Trophoblast cell (in vitro differentiated cells and primary cell): ENCODE results near the gene PTPRN2.

ENCODE experiments used
- DNase-seq, 2 donors: peaks; one replicate each; pipeline ENCODE4 v3.0.0-alpha.2; 2016
- H2AFZ ChIP-seq: 2 replicates; pipeline ENCODE4 v1.6.1; 2013; ENCODE audit warnings: low read length, moderate library complexity, mild to moderate bottlenecking; ENCODE audit not compliant: insufficient read depth, poor library complexity
- H2AK5ac ChIP-seq: 2 replicates; pipeline ENCODE4 v1.6.1; 2013; ENCODE audit warnings: mild to moderate bottlenecking, low read length
- H2BK120ac ChIP-seq: 2 replicates; pipeline ENCODE4 v1.6.1; 2013; ENCODE audit warnings: low read length, mild to moderate bottlenecking, moderate library complexity; ENCODE audit not compliant: insufficient read depth, poor library complexity
- H2BK12ac ChIP-seq: 2 replicates; pipeline ENCODE4 v1.6.1; 2013; ENCODE audit warnings: mild to moderate bottlenecking, low read length, moderate library complexity
- H2BK5ac ChIP-seq: 2 replicates; pipeline ENCODE4 v1.6.1; 2013; ENCODE audit warnings: low read length, low read depth, moderate library complexity, mild to moderate bottlenecking; ENCODE audit not compliant: poor library complexity
- H3K14ac ChIP-seq: 2 replicates; pipeline ENCODE4 v1.6.1; 2013; ENCODE audit warnings: mild to moderate bottlenecking, low read length
- H3K18ac ChIP-seq: 2 replicates; pipeline ENCODE4 v1.6.1; 2013; ENCODE audit warnings: mild to moderate bottlenecking, low read length
- H3K23ac ChIP-seq: 2 replicates; pipeline ENCODE4 v1.6.1; 2013; ENCODE audit warnings: low read length
- H3K27ac ChIP-seq: 2 replicates; pipeline ENCODE4 v1.5.1; 2013; ENCODE audit warnings: low read depth, mild to moderate bottlenecking, inconsistent platforms, low read length, moderate library complexity
- H3K27me3 ChIP-seq: 2 replicates; pipeline ENCODE4 v1.6.1; 2013; ENCODE audit warnings: inconsistent platforms, mild to moderate bottlenecking, low read length, moderate library complexity; ENCODE audit not compliant: insufficient read depth
- H3K36me3 ChIP-seq, 2 experiments: 1 replicate in 1 of 2; 2 replicates in 1 of 2; pipeline ENCODE4 v1.6.1; 2013; ENCODE audit warnings: low read length in 2 of 2, mild to moderate bottlenecking in 2 of 2, moderate library complexity in 1 of 2; ENCODE audit not compliant: insufficient read depth in 2 of 2, control insufficient read depth in 1 of 2
- H3K4ac ChIP-seq: 2 replicates; pipeline ENCODE4 v1.6.1; 2013; ENCODE audit warnings: low read depth, mild to moderate bottlenecking, low read length, moderate library complexity
- H3K4me1 ChIP-seq, 2 experiments: 1 replicate in 1 of 2; 2 replicates in 1 of 2; pipeline ENCODE4 v1.6.1; 2013; ENCODE audit warnings: low read length in 2 of 2, mild to moderate bottlenecking in 2 of 2, moderate library complexity in 1 of 2; ENCODE audit not compliant: insufficient read depth in 2 of 2, control insufficient read depth in 1 of 2
- H3K4me2 ChIP-seq: 2 replicates; pipeline ENCODE4 v1.6.1; 2013; ENCODE audit warnings: inconsistent platforms, mild to moderate bottlenecking, low read length, moderate library complexity
- H3K4me3 ChIP-seq: 2 replicates; pipeline ENCODE4 v1.5.1; 2013; ENCODE audit warnings: mild to moderate bottlenecking, low read depth, low read length, inconsistent platforms
- H3K79me1 ChIP-seq: one replicate; pipeline ENCODE4 v1.6.1; 2013; ENCODE audit warnings: low read length
- H3K79me2 ChIP-seq: 2 replicates; pipeline ENCODE4 v1.6.1; 2013; ENCODE audit warnings: low read length, mild to moderate bottlenecking; ENCODE audit not compliant: control insufficient read depth, insufficient read depth, poor library complexity
- H3K9ac ChIP-seq: 2 replicates; pipeline ENCODE4 v1.6.1; 2013; ENCODE audit warnings: mild to moderate bottlenecking, low read length
- H3K9me3 ChIP-seq: 2 replicates; pipeline ENCODE4 v1.6.1; 2013; ENCODE audit warnings: low read depth, mild to moderate bottlenecking, control low read depth, inconsistent platforms, low read length; ENCODE audit not compliant: insufficient read depth
- H4K12ac ChIP-seq: 2 replicates; pipeline ENCODE4 v1.6.1; 2013; ENCODE audit warnings: low read depth, mild to moderate bottlenecking, low read length, moderate library complexity
- H4K8ac ChIP-seq: 2 replicates; pipeline ENCODE4 v1.6.1; 2013; ENCODE audit warnings: low read depth, mild to moderate bottlenecking, low read length, moderate library complexity
- H4K91ac ChIP-seq: one replicate; pipeline ENCODE4 v1.6.1; 2013; ENCODE audit warnings: low read depth, mild to moderate bottlenecking, low read length, moderate library complexity
- WGBS: extraction: QIAGEN DNeasy Blood & Tissue Kit; methylation state at CpG from one replicate; pipeline ENCODE4 v1.1.7; 2013; ENCODE audit warnings: missing lambda C conversion rate; ENCODE audit not compliant: insufficient read length, insufficient coverage; ENCODE audit errors: extremely low coverage; 5-methylcytosine and 5-hydroxymethylcytosine counted together

The PTPRN2 gene

DNA sequence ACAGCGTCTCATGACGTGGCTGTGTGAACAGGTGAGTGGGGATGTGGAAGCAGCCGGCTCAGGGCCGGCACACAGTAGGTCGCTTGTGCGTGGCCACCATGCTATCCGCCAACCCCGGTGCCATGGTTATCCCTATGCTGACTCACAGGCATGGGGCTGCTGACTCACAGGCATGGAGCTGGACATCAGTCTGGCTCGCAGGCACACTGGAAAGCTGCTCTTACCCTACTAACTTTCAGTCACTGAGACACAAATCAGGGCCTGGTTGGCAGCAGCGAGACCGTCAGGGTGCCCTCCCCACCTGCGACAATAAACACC, 341.9 kb downstream of the PTPRN2 start:
- no peak overlapping the region for H3K18ac ChIP-seq
- H3K4me2 ChIP-seq, result no peak overlapping the region
- no peak overlapping the region for H3K4me3 ChIP-seq
- whole genome bisulfite sequencing, result no CpG with 5 or more reads among the region's 12 CpGs
- no peak overlapping the region for H2AFZ ChIP-seq
- DNase-seq, result no peak
- no peaks in the 10 kb centered on the region for H3K36me3 ChIP-seq
- no peak overlapping the region for H3K9ac ChIP-seq
- no peak overlapping the region for H4K8ac ChIP-seq
- H2AK5ac ChIP-seq, result no peak overlapping the region
- no peak overlapping the region for H2BK12ac ChIP-seq
- H4K91ac ChIP-seq, result no peak overlapping the region
- no peak overlapping the region for H3K27ac ChIP-seq
- no peak overlapping the region for H2BK120ac ChIP-seq
- no peaks in the 10 kb centered on the region for H3K79me1 ChIP-seq
- H3K9me3 ChIP-seq, result peaks cover 42% of the 10 kb centered on the region
- H3K4me1 ChIP-seq, result no peaks in the 10 kb centered on the region
- H3K14ac ChIP-seq, result no peak overlapping the region
- H3K4ac ChIP-seq, result no peak overlapping the region
- no peak overlapping the region for H3K23ac ChIP-seq
- H3K27me3 ChIP-seq, result no peaks in the 10 kb centered on the region
- H3K79me2 ChIP-seq, result no peaks in the 10 kb centered on the region
- H4K12ac ChIP-seq, result no peak overlapping the region
- H2BK5ac ChIP-seq, result no peak overlapping the region

DNA sequence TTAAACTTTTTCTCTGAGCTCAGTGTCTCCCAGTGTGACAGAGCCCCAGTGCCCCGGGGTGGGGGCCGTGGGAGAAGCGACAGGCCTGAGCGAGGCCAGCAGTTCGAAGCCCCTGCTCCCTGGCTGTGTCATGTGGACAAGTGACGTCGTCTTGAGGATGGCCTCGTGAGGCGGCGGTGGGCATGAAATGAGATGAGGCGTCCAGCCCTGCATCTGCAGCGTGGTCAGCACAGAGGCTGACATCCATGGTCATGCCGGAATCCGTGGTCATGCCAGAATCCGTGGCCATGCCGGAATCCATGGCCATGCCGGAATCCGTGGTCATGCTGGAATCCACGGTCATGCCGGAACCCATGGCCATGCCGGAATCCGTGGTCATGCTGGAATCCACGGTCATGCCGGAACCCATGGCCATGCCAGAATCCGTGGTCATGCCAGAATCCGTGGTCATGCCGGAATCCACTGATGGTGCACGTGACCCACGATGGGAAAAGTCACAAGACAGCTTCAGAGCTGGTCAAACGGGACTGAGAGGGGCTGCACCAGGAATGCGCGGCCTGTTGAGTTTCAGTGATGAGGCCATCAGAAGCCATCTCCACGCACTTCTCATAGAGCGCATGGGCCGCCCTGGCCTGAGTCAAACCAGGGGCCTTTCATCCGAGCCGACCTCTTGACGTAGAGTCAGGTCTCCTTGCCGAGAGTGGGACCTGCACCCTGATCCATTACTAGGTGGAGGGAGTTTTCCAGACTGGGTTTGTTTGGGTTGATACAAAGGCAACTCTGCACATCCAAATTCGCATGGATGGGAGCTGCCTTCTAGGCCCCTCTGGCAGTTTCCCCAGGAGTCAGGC, 342.5 kb downstream of the PTPRN2 start:
- H3K27ac ChIP-seq, result no peak overlapping the region
- H3K4me3 ChIP-seq, result no peak overlapping the region
- H2AK5ac ChIP-seq, result no peak overlapping the region
- DNase-seq, result no peak
- no peak overlapping the region for H3K4ac ChIP-seq
- H3K27me3 ChIP-seq, result no peaks in the 10 kb centered on the region
- H4K12ac ChIP-seq, result no peak overlapping the region
- WGBS, result no CpG with 5 or more reads among the region's 40 CpGs
- H3K14ac ChIP-seq, result no peak overlapping the region
- no peak overlapping the region for H3K23ac ChIP-seq
- H3K9me3 ChIP-seq, result peaks cover 42% of the 10 kb centered on the region
- no peak overlapping the region for H4K8ac ChIP-seq
- no peaks in the 10 kb centered on the region for H3K36me3 ChIP-seq
- H4K91ac ChIP-seq, result no peak overlapping the region
- H3K9ac ChIP-seq, result no peak overlapping the region
- H3K18ac ChIP-seq, result no peak overlapping the region
- no peak overlapping the region for H3K4me2 ChIP-seq
- no peak overlapping the region for H2BK120ac ChIP-seq
- no peaks in the 10 kb centered on the region for H3K79me2 ChIP-seq
- no peak overlapping the region for H2AFZ ChIP-seq
- no peaks in the 10 kb centered on the region for H3K79me1 ChIP-seq
- no peaks in the 10 kb centered on the region for H3K4me1 ChIP-seq
- H2BK5ac ChIP-seq, result no peak overlapping the region
- no peak overlapping the region for H2BK12ac ChIP-seq

DNA sequence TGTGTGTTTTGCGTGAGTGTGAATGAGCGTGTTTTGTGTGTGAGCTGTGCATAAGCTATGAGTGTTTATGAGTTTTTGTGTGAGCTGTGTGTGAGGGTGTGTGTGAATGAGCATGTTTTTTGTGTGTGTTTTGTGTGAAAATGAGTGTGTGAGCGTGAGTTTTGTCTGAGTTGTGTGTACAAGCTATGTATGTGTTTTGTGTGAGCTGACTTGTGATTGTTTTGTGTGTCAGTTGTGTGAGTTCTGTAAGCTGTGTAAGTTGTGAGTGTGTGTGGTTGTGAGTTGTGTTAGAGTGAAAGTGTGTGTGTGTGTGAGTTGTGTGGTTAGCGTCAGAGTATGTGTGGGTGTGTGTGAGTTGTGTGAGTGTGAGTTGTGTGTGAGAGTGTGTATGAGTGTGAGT, 343.2 kb downstream of the PTPRN2 start:
- H4K12ac ChIP-seq, result no peak overlapping the region

DNA sequence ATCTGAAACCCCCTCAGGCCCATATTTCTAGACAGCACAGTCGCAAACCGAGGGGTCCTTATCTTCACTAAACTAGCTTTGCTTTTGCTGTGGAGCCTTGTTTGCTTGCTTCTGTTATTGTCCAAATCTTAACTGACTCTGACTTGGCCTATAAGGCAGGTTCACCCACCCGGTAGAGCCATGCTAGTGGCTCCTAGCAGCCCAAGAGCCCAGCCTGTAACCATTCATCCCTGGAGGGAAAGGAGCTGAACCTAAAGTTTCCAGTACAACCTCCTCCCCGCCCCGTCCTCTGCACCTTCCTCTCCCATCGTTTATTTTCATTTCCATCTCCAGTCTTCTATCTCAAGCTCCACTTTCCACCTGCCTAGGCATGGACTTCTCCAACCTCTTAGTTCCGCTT, 345.7 kb downstream of the PTPRN2 start:
- H3K4me1 ChIP-seq, result no peaks in the 10 kb centered on the region
- H3K36me3 ChIP-seq, result no peaks in the 10 kb centered on the region
- H3K27ac ChIP-seq, result no peak overlapping the region
- H3K23ac ChIP-seq, result no peak overlapping the region
- no peak overlapping the region for H4K91ac ChIP-seq
- no peak overlapping the region for H3K9ac ChIP-seq
- no peak overlapping the region for H2AFZ ChIP-seq
- no peak for DNase-seq
- H4K8ac ChIP-seq, result no peak overlapping the region
- H2BK120ac ChIP-seq, result no peak overlapping the region
- no peak overlapping the region for H2BK12ac ChIP-seq
- no peak overlapping the region for H3K18ac ChIP-seq
- H3K4ac ChIP-seq, result no peak overlapping the region
- H3K14ac ChIP-seq, result no peak overlapping the region
- peaks cover 32% of the 10 kb centered on the region for H3K9me3 ChIP-seq
- no peak overlapping the region for H4K12ac ChIP-seq
- H3K79me1 ChIP-seq, result no peaks in the 10 kb centered on the region
- no peak overlapping the region for H2BK5ac ChIP-seq
- WGBS, result no CpG with 5 or more reads among the region's 7 CpGs
- no peak overlapping the region for H2AK5ac ChIP-seq
- no peak overlapping the region for H3K4me3 ChIP-seq
- H3K79me2 ChIP-seq, result no peaks in the 10 kb centered on the region
- H3K4me2 ChIP-seq, result no peak overlapping the region
- no peaks in the 10 kb centered on the region for H3K27me3 ChIP-seq

More for the DNA sequence above, 343.2 kb downstream of the PTPRN2 start:
- no peak overlapping the region for H3K18ac ChIP-seq
- no peaks in the 10 kb centered on the region for H3K4me1 ChIP-seq
- no peak overlapping the region for H2AFZ ChIP-seq
- no peak overlapping the region for H3K4ac ChIP-seq
- H3K4me3 ChIP-seq, result no peak overlapping the region
- no peak overlapping the region for H2AK5ac ChIP-seq
- H3K36me3 ChIP-seq, result no peaks in the 10 kb centered on the region
- no peak for DNase-seq
- peaks cover 41% of the 10 kb centered on the region for H3K9me3 ChIP-seq
- no peak overlapping the region for H3K14ac ChIP-seq
- no peak overlapping the region for H3K27ac ChIP-seq
- WGBS, result 100% methylated on average over 4 of the region's 4 CpGs
- no peak overlapping the region for H2BK12ac ChIP-seq
- no peaks in the 10 kb centered on the region for H3K79me2 ChIP-seq
- no peak overlapping the region for H4K91ac ChIP-seq
- no peak overlapping the region for H3K23ac ChIP-seq
- no peak overlapping the region for H3K9ac ChIP-seq
- H2BK120ac ChIP-seq, result no peak overlapping the region
- no peak overlapping the region for H2BK5ac ChIP-seq
- no peak overlapping the region for H4K8ac ChIP-seq
- H3K79me1 ChIP-seq, result no peaks in the 10 kb centered on the region
- H3K4me2 ChIP-seq, result no peak overlapping the region
- H3K27me3 ChIP-seq, result no peaks in the 10 kb centered on the region
